GM12878 (cell line): ENCODE data around the gene FHOD3. TPM values are rescaled to one million over a fixed set of nuclear protein-coding genes. Genes with fewer than 3 reads are reported as not detected.
"Not testable (repeated sequence)": the region's sequence is repeated elsewhere in the genome, so short reads cannot be mapped to it uniquely, and the experiment has no call there.

Source experiments
- ATAC-seq: fragments of 200-7000 bp; cut with Tn5 transposase; 3 replicates; pipeline ENCODE4 v1.9.1; 2020; ENCODE audit warnings: mild to moderate bottlenecking, moderate library complexity
- BruUV-seq: library from RNA; stranded (reverse); fragments of 400-500 nt; replicated peaks from 2 replicates; lab custom pipeline; 2021; lab: Mats Ljungman, UMichigan
- CTCF ChIA-PET: fragments of 300-600 bp; sonication (Branson Sonifier 250); formaldehyde crosslinking; extraction: SDS; loops from one replicate; lab custom pipeline; 2021; ENCODE audit warnings: inconsistent platforms; lab: Yijun Ruan, JAX
- POLR2A ChIA-PET: fragments of 350-600 bp; formaldehyde crosslinking; extraction: SDS; loops from one replicate; lab custom pipeline; 2021; ENCODE audit warnings: inconsistent platforms; lab: Charles Lee
- RAD21 ChIA-PET: fragments of 300-600 bp; sonication (Branson Sonifier 250); formaldehyde crosslinking; loops from one replicate; lab custom pipeline; 2023; ENCODE audit warnings: antibody characterized with exemption; ENCODE audit not compliant: unreplicated experiment; lab: Charles Lee
- SMC1A ChIA-PET: fragments of 300-600 bp; sonication (Branson Sonifier 250); formaldehyde crosslinking; loops from one replicate; lab custom pipeline; 2023; ENCODE audit not compliant: unreplicated experiment, uncharacterized antibody; lab: Charles Lee
- DNase-seq: peaks from one replicate; pipeline ENCODE4 v3.0.0-alpha.2; 2011; ENCODE audit warnings: low read depth, low spot score
- FAIRE-seq: peaks from 3 replicates; lab custom pipeline; 2011; peaks lifted over from hg19 to GRCh38; lab: Jason Lieb, UNC
- H2AFZ ChIP-seq: 2 replicates; pipeline ENCODE4 v1.6.0; 2011; ENCODE audit warnings: low read depth, low read length, control low read depth; ENCODE audit not compliant: control insufficient read depth
- H3K27ac ChIP-seq: 2 replicates; pipeline ENCODE4 v1.5.1; 2011; ENCODE audit warnings: control low read depth; ENCODE audit not compliant: control insufficient read depth, insufficient read depth
- H3K27me3 ChIP-seq, 2 experiments: replicated peaks in 1 of 2; 2 replicates each; pipeline versions ENCODE4 v1.6.0 to v1.6.1; 2011; ENCODE audit warnings: low read length in 1 of 2; ENCODE audit not compliant: control insufficient read depth in 2 of 2, insufficient read depth in 2 of 2
- H3K36me3 ChIP-seq, 2 experiments: 2 replicates each; pipeline ENCODE4 v1.5.1; 2011; ENCODE audit warnings: low read length in 1 of 2; ENCODE audit not compliant: control insufficient read depth in 2 of 2, insufficient read depth in 2 of 2
- H3K4me1 ChIP-seq: 2 replicates; pipeline ENCODE4 v1.6.1; 2011; ENCODE audit warnings: mild to moderate bottlenecking, low read length, moderate library complexity, mixed read lengths; ENCODE audit not compliant: control insufficient read depth, insufficient read depth
- H3K4me2 ChIP-seq: 2 replicates; pipeline ENCODE4 v1.6.0; 2011; ENCODE audit warnings: control low read depth; ENCODE audit not compliant: control insufficient read depth, insufficient read depth
- H3K4me3 ChIP-seq: fragments of 200-600 bp; sonication (generic); 2 replicates; pipeline ENCODE4 v1.5.1; 2016
- H3K79me2 ChIP-seq: 2 replicates; pipeline ENCODE4 v1.6.0; 2011; ENCODE audit warnings: low read length; ENCODE audit not compliant: control insufficient read depth, insufficient read depth
- H3K9ac ChIP-seq: 2 replicates; pipeline ENCODE4 v1.8.0; 2011; ENCODE audit warnings: low read length, control low read depth, mixed read lengths; ENCODE audit not compliant: control insufficient read depth, insufficient read depth
- H3K9me3 ChIP-seq: replicated peaks from 3 replicates; pipeline ENCODE4 v1.5.1; 2011; ENCODE audit warnings: mild to moderate bottlenecking, low read length; ENCODE audit not compliant: control insufficient read depth, insufficient read depth
- H4K20me1 ChIP-seq: 2 replicates; pipeline ENCODE4 v1.6.0; 2011; ENCODE audit not compliant: control insufficient read depth, insufficient read depth
- ATF7 ChIP-seq: fragments of 450-650 bp; IDR thresholded peaks from 2 replicates; pipeline ENCODE4 v1.6.1; 2016; ENCODE audit warnings: low read depth, mild to moderate bottlenecking
- CBFB ChIP-seq: IDR thresholded peaks from 2 replicates; pipeline ENCODE4 v1.6.1; 2016; ENCODE audit warnings: antibody characterized with exemption, low read depth
- CHD2 ChIP-seq: IDR thresholded peaks from 2 replicates; pipeline ENCODE4 v1.6.1; 2011; ENCODE audit warnings: low read depth, low read length, improper control_type of control experiment, borderline replicate concordance
- CREM ChIP-seq: IDR thresholded peaks from 2 replicates; pipeline ENCODE4 v1.6.1; 2014; ENCODE audit warnings: antibody characterized with exemption, low read depth
- EED ChIP-seq: sonication (generic); IDR thresholded peaks from 2 replicates; pipeline ENCODE4 v1.6.1; 2016; ENCODE audit warnings: antibody characterized with exemption, low read depth
- ELK1 ChIP-seq: IDR thresholded peaks from 2 replicates; pipeline ENCODE4 v1.6.1; 2012; ENCODE audit warnings: low read depth, low read length, improper control_type of control experiment
- ETV6 ChIP-seq, 2 experiments: fragments of 450-650 bp in 1 of 2; IDR thresholded peaks in 1 of 2; conservative IDR thresholded peaks in 1 of 2; 2 replicates each; pipeline ENCODE4 v1.6.1; 2014; ENCODE audit warnings: antibody characterized with exemption in 1 of 2, borderline replicate concordance in 1 of 2, low read depth in 1 of 2, mild to moderate bottlenecking in 1 of 2, moderate library complexity in 1 of 2
- EZH2 ChIP-seq: IDR thresholded peaks from 2 replicates; pipeline ENCODE4 v1.6.1; 2012; ENCODE audit warnings: low read depth, mild to moderate bottlenecking, control low read depth, inconsistent platforms, low read length, borderline replicate concordance; ENCODE audit not compliant: control insufficient read depth
- FOXK2 ChIP-seq: fragments of 450-650 bp; IDR thresholded peaks from 2 replicates; pipeline ENCODE4 v1.6.1; 2017; ENCODE audit warnings: mild to moderate bottlenecking, moderate library complexity
- GABPA ChIP-seq: IDR thresholded peaks from 2 replicates; pipeline ENCODE4 v1.6.1; 2014; ENCODE audit warnings: antibody characterized with exemption, low read depth, mild to moderate bottlenecking, inconsistent platforms
- IKZF2 ChIP-seq, 2 experiments: fragments of 450-650 bp; IDR thresholded peaks; 2 replicates each; pipeline ENCODE4 v1.6.1; 2017; ENCODE audit warnings: mild to moderate bottlenecking in 2 of 2, moderate library complexity in 2 of 2
- IRF5 ChIP-seq: fragments of 450-650 bp; IDR thresholded peaks from 2 replicates; pipeline ENCODE4 v1.6.1; 2017; ENCODE audit warnings: borderline replicate concordance
- MEF2A ChIP-seq: IDR thresholded peaks from 2 replicates; pipeline ENCODE4 v1.6.1; 2011; ENCODE audit warnings: low read depth, mild to moderate bottlenecking, low read length, moderate library complexity; ENCODE audit not compliant: insufficient read depth
- PAX8 ChIP-seq: fragments of 450-650 bp; IDR thresholded peaks from 2 replicates; pipeline ENCODE4 v1.6.1; 2017; ENCODE audit warnings: mild to moderate bottlenecking, moderate library complexity
- POLR2AphosphoS5 ChIP-seq: IDR thresholded peaks from 2 replicates; pipeline ENCODE4 v1.6.1; 2011; ENCODE audit warnings: mild to moderate bottlenecking, low read length, inconsistent platforms
- WGBS: methylation state at CpG from one replicate; pipeline ENCODE4 v1.1.6; 2016; ENCODE audit warnings: low lambda C conversion rate; ENCODE audit not compliant: insufficient replicate concordance, insufficient coverage; ENCODE audit errors: missing lambda C conversion rate; 5-methylcytosine and 5-hydroxymethylcytosine counted together
- in situ Hi-C: fragments of 300-500 bp; cut with MboI; formaldehyde crosslinking; loops from 9 replicates; pipeline ENCODE4 v1.14.3; 2018; ENCODE audit warnings: mixed read lengths
- intact Hi-C: fragments of 100-400 bp; cut with micrococcal nuclease; formaldehyde crosslinking; loops from one replicate; pipeline ENCODE4 v1.14.2; 2022; ENCODE audit not compliant: unreplicated experiment
- polyA plus RNA-seq, 11 experiments: library from polyadenylated mRNA; depleted of rRNA in 4 of 11; unstranded in 6 of 11; stranded (reverse) in 5 of 11; fragments of >200 nt; fragmentation: Nextera tagmentation in 4 of 11; fragmentation: Illumina TruSeq in 1 of 11; extraction: Ambion mirVana in 4 of 11; extraction: Trizol in 1 of 11; gene quantifications; 1 replicate in 1 of 11; 2 replicates in 10 of 11; pipeline versions ENCODE4 v1.2.1 to v1.2.3, GENCODE V29; 2011 to 2016; ENCODE audit warnings: inconsistent platforms in 2 of 11, missing spikeins in 2 of 11, low read depth in 1 of 11
- total RNA-seq, 4 experiments: library from RNA; depleted of rRNA in 3 of 4; stranded (reverse); fragments of >200 nt in 3 of 4; fragmentation: Illumina TruSeq in 1 of 4; extraction: Trizol in 1 of 4; gene quantifications; 2 replicates each; pipeline versions ENCODE4 v1.2.1 to v1.2.3, GENCODE V29; 2013 to 2021

The FHOD3 gene
- total and polyA plus RNA-seq, 10 of the 15 experiments (the other 5 are each of a cell fraction or from before 2014, with no cell fraction given): 0.77 to 26.7 (median 10.4) TPM

GRCh38 chr18:36356741-36357140 lies 59.2 kb downstream of the FHOD3 start:
- H3K27me3 ChIP-seq, ATAC-seq, FAIRE-seq, H3K4me3 ChIP-seq, intact Hi-C loops, H4K20me1 ChIP-seq, H3K9ac ChIP-seq, DNase-seq, BruUV-seq, H3K9me3 ChIP-seq, H2AFZ ChIP-seq, H3K4me2 ChIP-seq, in situ Hi-C loops, H3K27ac ChIP-seq, H3K36me3 ChIP-seq, H3K79me2 ChIP-seq: not testable (repeated sequence)
- 21% methylated on average over 6 of the region's 6 CpGs for WGBS
- H3K4me1 ChIP-seq: peaks cover 12% of the 10 kb centered on the region
- ChIA-PET SMC1A (interaction anchor here (0.7 to 8.6 kb wide), 14 partner anchors 8 to 64 kb away, joined by 3 to 84 read pairs (median 5); partner anchors contain the start of gene FHOD3), POLR2A (interaction anchor here (1.0 to 1.1 kb wide), 2 partner anchors 11 to 52 kb away, joined by 3 read pairs; no protein-coding TSS in a partner anchor), CTCF (interaction anchor here (0.7 to 3.1 kb wide), 8 partner anchors 10 to 64 kb away, joined by 3 to 10 read pairs (median 4); no protein-coding TSS in a partner anchor), RAD21 (interaction anchor here (0.6 to 3.5 kb wide), 19 partner anchors 8 to 215 kb away, joined by 3 to 12 read pairs (median 4); no protein-coding TSS in a partner anchor)

GRCh38 chr18:36358141-36358540 lies 60.6 kb downstream of the FHOD3 start:
- Histone ChIP-seq H3K4me1 (peaks cover 12% of the 10 kb centered on the region), H3K9ac (no peak overlapping the region), H3K27me3 (no peaks in the 10 kb centered on the region), H3K79me2 (no peaks in the 10 kb centered on the region), H3K9me3 (peaks cover 1% of the 10 kb centered on the region; the same call in 1 of the 3 replicates), H3K4me3 (no peak overlapping the region), H3K36me3 (peaks cover 0 to 3% of the 10 kb centered on the region in 2 experiments; a peak in 1 of 4 replicates), H3K4me2 (no peak overlapping the region), H2AFZ (no peak overlapping the region), H4K20me1 (no peaks in the 10 kb centered on the region), H3K27ac (no peak overlapping the region)
- FAIRE-seq (no peak), DNase-seq (no peak), ATAC-seq (no peak)
- ChIA-PET RAD21 (interaction anchor here (0.7 to 3.5 kb wide), 10 partner anchors 8 to 83 kb away, joined by 3 to 12 read pairs (median 4); no protein-coding TSS in a partner anchor), POLR2A (interaction anchor here (0.6 to 1.6 kb wide), 6 partner anchors 10 to 229 kb away, joined by 3 to 5 read pairs (median 4); partner anchors contain the start of genes FHOD3 and SLC39A6), SMC1A (interaction anchor here (0.8 to 8.6 kb wide), 10 partner anchors 9 to 58 kb away, joined by 3 to 84 read pairs (median 4); partner anchors contain the start of gene FHOD3), CTCF (interaction anchor here (1.0 to 3.1 kb wide), 6 partner anchors 14 to 24 kb away, joined by 3 to 10 read pairs (median 3); no protein-coding TSS in a partner anchor)
- intact Hi-C loops: no loop called here
- BruUV-seq: no TSS peak
- in situ Hi-C loops: no loop called here
- WGBS: 15% methylated on average over 1 of the region's 1 CpG
- TF ChIP-seq IRF5 (no peak), FOXK2 (no peak), ATF7 (no peak), PAX8 (no peak), ETV6 (conservative IDR thresholded peaks at IDR 0.05 in 1 of 2, IDR thresholded peaks at IDR 0.05 in 1 of 2; ENCODE audit: borderline replicate concordance in 1 of 2, low read depth in 1 of 2) (no peak), CBFB (no peak), EZH2 (no peak), CHD2 (no peak), POLR2AphosphoS5 (no peak), MEF2A (no peak), CREM (no peak), ELK1 (no peak), EED (no peak), GABPA (no peak), IKZF2 (IDR thresholded peaks at IDR 0.05) (no peak)
